ENCODE measurements around the gene CCDC116.
"Not testable (repeated sequence)": the region's sequence is repeated elsewhere in the genome, so short reads cannot be mapped to it uniquely, and the experiment has no call there.

CCDC116 gene, protein sequence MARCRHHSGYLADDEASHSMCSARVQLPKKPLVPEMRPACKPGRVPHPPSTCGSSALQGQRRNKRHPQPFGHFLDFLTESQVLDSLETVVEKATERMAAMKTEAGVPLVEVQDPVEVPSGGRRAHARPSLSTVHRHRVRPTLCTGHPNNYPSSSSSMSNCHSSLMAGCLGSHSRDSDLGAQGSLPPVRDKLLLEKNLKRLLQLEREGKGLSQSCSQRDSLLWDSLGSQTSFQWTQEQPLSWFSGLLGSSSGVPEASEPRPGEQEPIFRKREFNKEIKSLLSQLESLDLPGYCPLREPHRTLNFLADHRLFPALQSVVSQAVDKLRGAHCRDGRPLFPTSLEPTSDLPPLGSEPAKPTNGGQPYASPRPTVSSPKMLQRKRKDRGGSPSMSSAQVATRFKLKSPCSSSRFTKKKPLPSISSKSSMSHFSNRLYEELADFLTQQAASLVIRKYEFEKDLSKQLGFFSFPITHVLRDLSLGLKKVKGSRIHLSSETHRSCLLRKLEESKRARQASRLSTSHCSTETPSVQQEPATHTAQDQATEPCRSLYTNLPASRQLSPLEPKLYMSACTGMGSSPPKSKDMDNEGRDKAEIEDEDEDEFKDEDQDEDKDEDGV

DNA sequence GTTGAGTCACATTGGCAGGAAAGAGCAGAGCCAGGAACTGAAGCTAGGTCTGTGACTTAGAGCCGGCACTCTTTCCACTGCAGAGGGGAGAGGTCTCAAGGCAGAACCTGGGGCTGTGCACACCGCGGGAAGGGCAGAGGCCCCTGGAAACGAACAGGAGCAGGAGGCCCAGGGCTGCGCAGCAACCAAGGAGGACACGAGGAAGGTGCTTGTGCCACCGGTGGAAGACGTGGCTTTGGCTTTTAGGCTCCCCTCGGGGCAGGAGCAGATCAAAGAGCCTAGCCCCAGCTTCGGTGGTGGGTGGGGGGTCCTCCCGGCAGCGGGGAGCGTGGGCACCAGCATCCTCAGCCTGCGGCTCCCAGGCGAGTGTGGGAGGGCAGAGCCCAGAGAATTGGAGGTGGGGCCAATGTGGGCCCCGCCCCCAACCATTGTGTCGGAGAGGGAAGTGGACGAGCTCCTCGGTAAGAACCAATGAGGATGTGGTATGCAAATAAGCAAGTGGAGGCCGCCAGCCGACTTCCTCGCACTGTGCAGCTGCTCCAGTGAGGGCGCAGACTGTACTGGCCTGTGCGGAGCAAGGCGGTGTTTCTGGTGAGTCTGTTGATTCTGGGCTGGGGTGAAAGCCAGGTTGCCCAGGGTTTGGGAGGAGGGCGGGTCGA lies at the start of gene CCDC116:
Gene CCDC116, plus strand, starts transcription at position 524 of the 659 bp plus-strand sequence. CDS start 422 bp downstream, outside the sequence.
- no peak for DNase-seq

DNA sequence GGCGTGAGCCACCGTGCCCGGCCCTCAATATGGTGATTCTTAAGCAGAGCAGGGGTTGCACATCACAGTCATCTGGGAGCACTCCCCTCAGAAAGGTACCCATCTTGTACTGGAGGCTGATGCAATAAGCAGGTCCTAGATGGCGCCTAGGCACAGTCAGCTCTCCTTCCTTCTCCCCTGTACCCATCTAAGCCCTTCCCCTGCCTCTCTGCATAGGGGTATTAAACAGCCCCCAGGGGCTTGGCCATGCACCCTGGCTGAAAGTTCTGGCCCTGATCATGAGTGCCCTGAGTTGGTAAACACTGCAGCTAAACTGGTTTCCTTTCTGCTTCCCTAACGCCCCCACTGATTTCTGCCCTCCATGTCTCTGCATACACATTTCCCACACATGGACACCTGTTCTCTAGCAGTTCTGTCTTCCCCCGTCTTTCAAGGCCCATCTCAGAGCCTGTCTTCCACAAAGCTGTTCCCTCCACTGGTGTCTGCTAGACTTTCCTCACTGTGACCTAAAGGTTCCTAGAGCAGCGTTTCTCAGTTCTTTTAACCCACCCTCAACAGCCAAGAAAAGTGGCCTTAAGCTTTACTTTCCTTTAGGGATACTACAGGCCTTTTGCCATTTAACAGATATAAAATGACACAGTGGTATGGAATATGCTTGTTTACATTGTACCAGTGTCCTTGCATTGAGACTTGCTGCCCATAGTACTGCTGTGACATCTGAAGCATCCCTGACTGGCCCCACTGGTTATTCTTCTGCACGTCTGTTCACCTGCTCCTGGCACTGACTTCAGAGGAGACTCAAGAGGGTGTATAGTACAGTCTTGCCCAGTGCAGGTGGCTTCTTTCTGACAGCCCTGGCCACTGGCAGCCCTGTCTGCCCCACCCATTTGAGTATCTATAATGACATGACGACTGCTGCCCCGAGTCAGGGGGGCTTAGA lies 49.5 kb upstream of the CCDC116 start:
- DNase-seq = no peak

DNA sequence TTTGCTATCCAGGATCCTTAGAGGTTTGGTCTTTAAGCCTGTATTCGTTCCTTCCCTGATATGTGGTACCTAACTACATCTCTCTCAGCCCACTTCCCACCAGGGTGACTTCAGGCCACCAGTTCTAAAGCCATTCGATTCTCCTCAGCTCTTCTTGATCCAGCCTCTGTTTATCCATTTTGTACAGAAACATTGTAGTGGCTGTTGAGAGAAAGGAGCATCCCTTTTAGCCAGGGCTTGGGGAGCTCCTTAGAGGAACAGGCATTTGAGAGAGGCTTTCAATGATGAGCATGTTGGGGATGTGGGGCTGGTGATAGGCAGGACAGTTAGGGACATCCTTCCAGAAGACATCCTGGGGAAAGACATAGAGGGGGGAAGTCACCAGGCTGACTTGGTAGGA lies 47.2 kb upstream of the CCDC116 start:
- DNase-seq = no peak

DNA sequence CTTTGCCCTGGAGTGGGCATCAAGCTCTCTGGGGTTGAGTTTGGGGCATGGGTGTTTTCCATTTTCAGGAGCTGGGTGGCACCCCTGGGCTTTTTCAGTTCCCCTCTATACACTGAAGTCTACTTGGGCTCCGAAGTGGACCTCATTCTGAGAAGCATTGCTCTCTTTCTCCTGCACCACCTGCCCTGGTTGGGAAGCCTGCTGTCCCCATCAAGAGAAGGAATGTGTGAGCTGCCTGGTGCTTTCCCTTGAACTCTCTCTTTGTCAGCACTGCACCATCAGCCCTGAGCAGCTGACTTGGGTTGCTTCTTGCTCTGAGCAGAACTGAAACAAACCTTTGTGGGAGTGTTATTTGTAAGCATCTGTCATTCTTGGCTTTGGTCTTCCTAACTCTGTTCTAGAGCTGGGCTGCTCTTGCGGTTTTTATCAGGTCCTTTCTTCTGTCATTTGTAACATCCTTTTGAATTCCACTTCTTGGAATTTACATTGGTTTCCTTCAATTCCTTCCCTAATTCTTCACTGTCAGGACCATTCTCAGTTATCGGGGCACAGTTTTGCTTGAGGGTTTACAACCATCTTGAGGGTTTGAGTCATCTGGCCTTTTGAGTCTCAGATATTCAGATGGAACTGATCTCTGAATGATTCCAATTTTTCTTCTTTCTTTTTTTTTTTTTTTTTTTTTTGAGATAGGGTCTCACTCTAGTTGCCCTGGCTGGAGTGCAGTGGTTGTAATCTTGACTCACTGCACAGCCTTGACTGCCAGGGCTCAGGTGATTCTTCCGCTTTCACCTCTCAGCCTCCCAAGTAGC lies 44.6 kb upstream of the CCDC116 start:
- peak; percentile 54 for DNase-seq

DNA sequence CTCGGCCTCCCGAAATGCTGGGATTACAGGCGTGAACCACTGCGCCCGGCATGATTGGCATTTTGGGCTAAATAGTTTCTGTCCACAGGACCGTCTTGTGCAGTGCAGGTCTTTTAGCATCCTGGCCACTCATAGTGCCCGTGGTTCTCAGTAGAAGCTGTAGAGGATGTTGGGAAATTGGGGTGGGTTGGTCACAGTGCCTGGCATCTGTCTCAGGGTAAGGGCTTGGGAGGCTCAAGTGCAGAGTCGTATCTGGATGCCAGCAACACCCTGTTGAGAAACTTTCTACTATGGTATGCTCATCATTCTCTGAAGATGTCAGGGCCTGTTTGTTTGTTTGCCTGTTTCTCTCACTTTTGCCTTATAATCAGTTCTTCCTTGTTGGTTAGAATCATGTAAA lies 43.2 kb upstream of the CCDC116 start:
- no peak for DNase-seq

DNA sequence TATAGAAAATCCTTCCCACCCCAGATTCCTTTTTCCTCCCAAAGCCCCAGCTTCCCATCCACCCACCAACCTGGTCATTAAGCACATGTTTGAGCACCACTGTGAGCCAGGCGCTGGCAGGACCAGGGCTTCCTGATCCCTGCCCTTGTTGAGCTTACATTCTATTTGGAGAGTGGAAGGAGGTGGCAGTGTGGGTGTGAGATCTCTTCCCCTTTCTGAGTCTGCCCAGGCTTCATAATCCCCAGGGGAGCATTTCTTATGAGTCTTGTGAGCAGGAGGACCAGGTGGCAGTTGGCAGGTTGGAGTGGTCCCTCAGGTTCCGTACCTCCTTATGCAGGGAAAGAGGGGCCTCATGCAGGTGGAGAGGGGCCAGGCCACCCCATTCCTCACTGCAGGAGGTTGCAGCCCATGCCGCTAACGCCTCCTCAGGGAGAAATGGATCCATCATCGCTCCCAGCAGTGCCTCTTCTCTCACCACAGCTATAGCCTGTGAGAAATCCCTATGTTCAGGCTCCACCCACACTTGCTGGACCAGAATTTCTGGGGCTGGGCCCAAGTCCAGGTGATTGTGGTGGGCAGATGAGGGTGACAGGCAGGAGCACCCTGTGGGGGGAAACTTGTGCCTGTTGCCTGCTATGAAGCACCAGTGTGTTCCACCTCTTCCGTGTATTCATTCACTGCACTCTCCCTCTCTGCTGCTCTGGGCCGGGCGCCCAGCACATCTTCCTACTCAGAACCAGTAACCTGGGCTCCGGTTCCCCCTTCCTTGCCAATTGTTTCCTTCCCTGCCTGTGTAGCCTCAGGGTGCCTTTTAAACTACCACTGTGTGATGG lies 41.5 kb upstream of the CCDC116 start:
- DNase-seq = no peak

DNA sequence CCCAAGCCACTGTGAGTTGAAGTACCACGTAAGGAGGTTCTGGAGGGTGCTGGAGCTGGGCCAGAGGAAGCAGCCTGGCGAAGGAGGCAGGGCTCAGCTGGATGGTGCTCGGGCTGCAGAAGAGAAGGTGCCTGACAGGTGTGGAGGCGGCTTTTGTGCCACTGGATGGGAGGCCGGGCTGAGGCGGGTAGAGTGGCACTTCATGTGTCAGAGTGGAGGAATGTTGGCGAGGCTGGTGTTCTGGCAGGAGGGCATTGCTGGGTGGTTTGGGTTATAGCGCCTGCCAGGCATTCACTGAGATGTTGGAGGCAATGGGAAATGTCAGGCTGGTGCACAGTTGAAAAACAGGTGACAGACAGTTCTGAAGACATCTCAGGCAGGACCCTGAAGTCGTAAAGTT lies 40.9 kb upstream of the CCDC116 start:
- no peak for DNase-seq

DNA sequence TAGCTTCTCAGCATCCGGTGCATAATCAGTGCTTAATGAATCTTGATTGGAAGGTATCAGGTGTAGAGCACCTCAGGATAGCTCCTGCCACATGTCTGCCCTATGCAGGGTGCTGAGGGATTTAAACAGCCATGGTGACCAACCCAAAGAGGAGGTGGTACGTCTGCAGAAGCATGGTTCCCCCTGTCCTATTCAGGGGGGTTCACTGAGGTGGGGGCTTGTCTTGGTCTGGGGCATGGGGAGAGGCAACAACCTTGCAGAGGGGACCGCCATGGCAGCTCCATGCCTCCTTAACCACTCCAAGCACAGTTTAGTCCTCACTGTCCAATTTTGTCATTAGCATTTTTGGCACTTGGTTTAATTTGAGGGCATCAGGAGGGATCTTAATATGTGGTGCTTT lies 40.1 kb upstream of the CCDC116 start:
- no peak for DNase-seq

DNA sequence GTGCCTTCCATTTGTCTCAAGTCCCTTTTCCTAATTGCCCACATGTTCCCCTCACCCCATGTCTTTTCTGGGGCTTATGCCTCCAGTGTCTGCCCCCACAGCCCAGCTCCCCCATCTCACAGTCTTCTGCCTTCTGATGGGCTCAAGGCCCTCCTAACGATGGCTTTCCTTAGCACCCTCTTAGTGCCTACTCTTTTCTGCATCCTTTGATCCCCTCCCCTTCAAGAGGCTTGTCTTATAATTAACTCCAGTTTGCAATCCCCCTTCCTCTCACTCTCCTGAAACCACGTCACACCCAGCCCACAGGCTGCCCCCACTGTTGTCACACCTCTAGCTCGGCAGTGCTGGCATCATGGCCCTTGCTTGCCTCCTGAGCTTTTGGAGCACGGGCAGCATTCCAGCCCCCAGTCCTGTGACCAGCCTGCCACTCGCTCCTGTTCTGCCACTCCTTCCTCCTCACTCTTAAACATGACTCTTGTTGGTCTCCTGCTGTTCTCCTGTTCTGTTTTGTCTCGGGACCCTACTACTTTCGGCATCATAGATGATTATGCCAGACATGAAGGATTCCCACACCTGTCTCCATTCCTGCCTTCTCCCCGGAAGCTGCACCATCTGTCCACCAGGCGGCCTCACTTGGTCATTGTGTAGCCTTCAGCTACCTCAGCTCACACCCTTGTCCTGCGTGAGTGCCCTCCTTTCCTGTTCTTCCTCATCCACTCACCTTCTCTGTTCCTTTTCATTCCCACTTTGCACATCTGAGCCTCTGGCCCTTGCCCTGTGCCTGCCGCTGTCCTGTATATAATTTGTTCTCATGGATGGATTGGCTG lies 38.9 kb upstream of the CCDC116 start:
- no peak for DNase-seq

DNA sequence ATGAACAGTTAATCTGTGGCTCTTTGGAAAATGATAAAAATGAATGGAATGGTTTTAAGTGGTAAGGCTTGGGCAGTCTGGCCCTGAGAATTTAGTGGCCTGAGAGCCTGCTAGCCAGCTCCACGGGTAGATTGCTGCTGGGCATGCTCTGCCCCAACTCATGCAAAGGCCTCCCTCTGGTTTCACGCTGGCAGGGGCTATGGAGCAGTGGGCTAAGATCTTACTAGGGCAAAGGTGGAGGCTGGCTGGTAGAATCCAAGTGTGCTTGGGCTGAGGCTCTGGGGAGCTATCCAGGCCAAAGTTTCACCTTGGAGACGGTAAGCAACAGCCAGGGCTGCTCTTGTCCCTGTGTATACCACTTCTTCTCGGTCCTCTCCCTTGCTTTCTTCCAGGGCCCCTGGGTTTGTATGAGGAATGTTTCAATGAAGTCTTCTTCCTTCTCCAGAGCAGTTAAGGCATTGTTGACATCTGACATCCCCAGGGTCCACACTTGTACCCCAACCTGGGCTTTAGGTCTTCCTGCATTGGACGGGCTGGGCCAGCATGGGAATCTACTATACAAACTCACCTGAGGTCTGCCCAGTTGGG lies 37.6 kb upstream of the CCDC116 start:
- DNase-seq = peak; percentile 24

DNA sequence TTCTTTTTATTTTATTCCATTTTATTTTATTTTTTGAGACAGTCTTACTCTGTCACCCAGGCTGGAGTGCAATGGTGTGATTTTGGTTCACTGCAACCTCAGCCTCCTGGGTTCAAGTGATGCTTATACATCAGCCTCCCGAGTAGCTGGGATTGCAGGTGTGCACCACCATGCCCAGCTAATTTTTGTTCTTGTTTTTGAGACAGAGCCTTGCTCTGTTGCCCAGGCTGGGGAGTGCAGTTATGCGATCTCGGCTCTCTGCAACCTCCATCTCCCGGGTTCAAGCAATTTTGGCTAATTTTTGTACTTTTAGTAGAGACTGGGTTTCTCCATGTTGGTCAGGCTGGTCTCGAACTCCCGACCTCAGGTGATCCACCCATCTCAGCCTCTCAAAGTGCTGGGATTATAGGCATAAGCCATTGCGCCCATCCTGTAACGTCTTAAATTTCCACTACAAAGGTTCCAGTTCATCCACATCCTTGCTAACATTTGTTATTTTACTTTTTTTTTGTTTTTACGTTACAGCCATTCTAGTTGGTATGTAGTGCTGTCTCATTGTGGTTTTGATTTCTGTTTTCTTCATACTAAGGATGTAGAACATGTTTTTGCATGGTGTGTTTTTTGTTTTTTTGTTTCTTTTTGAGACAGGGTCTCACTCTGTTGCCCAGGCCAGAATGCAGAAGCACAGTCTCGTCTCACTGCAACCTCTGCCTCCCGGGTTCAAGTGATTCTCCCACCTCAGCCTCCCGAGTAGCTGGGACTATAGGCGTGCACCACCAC lies 36.0 kb upstream of the CCDC116 start:
- DNase-seq = not testable (repeated sequence)

DNA sequence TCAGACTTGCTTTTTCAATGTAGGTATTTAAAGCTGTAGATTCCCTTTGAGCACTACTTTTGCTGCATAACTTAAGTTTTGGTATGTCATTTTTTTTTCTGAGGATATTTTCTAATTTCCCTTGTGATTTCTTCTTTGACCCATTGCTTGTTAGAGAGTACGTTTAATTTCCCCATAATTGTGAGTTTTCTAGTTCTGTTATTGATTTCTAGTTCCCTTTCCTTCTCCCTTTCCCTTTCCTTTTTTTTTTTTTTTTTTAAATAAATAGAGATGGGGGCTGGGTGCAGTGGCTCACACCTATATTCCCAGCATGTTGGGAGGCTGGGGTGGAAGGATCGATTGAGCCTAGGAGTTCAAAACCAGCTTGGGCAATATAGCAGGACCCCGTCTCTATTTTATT lies 34.3 kb upstream of the CCDC116 start:
- DNase-seq = no peak

DNA sequence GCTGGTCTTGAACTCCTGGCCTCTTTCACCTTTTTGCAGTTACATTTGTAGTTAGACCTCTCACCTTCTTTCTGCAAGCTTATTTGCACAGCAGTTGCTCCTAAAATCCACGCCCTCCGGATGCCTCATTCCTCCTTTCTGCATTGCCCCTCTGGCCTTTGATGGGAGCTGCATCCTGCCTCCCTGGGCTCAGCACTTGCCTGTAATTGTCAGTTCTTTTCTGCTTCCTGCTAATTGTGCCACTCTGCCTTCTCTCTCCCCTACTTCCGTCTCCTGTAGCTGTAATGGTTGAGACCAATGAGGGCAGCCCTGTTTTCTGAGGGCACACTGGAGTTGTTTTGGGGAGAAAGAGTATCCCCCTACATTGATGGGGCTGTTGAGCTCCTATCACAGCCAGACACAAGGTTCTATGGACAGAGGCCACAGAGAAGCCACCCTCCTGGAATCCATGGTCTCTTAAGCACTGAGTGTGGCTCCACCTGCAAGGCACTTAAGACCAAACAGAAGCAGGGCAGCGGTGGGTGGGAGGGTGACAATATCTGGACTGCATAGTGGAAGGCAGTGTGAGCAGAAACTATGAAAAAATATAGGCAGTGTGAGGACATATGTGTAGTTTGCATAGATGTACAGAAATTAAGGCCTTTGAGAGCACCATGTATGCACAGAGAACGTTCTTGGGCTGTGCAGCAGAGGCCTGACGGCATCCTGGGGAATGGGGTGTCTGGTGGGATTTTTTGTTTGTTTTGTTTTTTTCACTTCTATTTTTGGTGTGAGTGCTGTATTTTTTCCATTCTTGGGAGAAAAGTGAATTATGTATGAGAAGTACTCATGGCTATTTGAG lies 33.3 kb upstream of the CCDC116 start:
- DNase-seq = no peak

DNA sequence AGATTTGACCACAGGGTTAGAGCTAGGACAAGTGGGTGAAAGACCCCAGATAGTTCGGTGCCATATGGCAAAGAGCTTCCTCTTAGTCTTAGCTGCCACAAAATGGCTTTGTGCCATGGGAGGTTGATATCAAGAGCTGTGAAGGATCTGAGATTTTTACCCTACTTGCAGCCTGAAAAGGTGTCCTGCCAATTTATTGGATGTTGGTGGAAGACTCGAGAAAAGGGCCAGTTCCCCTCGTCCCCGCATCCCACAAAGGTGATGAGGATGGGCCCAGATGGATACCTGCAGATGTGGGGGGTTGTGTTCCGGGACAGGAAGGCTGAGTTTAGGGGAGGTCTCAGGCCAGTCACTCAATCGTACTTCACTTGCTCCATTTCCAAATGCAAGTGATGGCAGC lies 30.0 kb upstream of the CCDC116 start:
- no peak for DNase-seq

DNA sequence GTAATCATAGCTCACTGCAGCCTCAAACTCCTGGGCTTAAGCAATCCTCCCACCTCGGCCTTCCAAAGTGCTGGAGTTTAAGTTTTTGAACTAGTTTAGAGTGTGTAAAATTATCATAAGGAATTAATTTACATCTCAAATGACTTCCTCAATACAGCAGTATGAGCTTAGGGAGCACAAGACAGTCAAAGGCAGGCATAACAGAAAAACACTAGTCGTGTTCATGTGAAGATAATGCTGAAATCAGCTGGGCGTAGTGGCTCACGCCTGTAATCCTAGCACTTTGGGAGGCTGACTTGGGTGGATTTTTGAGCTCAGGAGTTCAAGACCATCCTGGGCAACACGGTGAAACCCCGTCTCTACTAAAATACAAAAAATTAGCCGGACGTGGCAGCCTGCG lies 28.6 kb upstream of the CCDC116 start:
- no peak for DNase-seq

DNA sequence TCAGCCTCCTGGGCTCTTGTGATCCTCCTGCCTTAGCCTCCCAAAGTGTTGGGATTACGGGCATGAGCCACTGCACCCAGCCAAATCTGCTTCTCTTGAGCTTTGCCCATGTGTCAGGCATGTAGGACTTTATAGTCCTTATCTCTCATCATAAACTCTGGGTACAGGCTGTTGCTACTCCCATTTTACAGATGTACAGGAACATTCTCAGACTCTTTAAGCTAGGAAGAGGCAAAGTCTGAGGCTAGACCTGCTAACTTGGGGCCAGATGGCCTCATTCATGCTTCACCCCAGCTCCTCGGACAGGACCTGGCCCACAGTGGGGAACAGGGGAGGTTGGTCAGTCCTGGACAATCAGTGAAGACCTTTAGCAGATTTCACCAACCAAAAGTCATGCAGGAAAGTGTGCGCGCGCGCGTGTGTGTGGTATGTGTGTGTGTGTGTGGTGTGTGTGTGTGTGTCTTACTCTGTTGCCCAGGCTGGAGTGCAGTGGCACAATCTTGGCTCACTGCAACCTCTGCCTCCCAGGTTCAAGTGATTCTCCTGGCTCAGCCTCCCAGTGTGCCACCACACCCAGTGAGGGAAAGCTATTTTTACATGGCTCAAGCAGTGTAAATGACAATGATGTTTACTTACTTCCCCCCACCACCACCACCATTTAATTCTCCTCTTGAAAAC lies 26.5 kb upstream of the CCDC116 start:
- DNase-seq = no peak

DNA sequence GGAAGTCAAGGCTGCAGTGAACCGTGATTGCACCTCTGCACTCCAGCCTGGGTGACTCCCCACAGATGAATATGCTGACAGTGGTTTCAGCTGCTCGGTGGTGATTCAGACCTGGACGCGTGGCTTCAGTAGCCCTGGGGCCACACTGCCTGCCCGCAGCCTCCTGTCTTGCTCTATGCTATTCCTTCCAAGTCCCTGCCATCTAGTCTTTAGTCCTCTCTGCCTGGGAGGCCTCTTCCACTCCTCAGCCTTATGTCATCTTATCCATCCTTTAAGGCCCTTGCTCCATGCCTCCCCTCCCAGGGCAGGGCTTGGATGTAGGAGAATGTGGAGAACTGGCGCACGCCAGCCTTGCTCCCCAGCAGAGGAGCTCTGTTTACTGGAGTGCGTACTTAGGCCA lies 25.8 kb upstream of the CCDC116 start:
- DNase-seq = no peak

Data from midbrain (tissue), 1 donor.